Muscle of arm (tissue), 12 donors: ENCODE results near the gene CCDC148. TPM values are rescaled to one million over a fixed set of nuclear protein-coding genes. Genes with fewer than 3 reads are reported as not detected.
"Not testable (repeated sequence)": the region's sequence is repeated elsewhere in the genome, so short reads cannot be mapped to it uniquely, and the experiment has no call there.

Experiments used
- DNase-seq: peaks from one replicate; pipeline ENCODE4 v3.0.0-alpha.2; 2013
- polyA plus RNA-seq, 12 donors: library from polyadenylated mRNA; unstranded; fragments of 120-200 nt; gene quantifications; one replicate each; pipeline ENCODE4 v1.2.1, GENCODE V29; 2013; ENCODE audit not compliant: insufficient read length in 12 of 12

CCDC148 gene
- polyA plus RNA-seq, 12 donors, result 0.23 to 1.1 (median 0.51) TPM; not detected in 2

DNA sequence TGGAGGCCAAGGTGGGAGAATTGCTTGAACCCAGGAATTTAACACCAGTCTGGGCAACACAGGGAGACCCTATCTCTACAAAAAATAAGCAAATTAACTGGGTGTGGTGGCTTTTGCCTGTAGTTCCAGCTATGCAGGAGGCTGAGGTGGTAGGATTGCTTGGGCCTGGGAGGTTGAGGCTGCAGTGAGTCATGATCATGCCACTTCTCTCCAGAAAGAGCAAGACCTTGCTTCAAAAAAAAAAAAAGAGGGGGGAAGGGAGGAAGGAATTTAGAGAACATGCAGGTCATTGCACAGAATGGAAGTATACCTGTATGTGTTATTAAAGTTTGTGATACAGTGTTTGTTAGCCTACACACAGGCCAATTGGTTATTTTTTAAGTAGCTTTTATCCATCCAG is 26.0 kb upstream of the CCDC148 start:
- no peak for DNase-seq

DNA sequence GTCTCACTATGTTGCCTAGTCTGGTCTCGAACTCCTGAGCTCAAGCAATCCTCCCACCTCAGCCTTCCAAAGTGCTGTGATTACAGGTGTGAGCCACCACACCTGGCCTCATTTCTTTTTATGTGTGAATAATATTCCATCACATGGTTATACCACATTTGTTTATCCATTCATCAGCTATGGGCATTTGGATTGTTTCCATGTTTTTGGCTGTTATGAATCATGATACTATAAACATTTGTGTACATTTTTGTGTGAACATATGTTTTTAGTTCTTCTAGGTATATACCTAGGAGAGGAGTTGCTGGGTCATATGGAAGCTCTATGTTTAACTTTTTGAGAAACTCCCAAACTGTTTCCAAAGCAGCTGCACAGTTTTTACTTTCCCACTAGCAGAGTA is 24.6 kb upstream of the CCDC148 start:
- no peak for DNase-seq

DNA sequence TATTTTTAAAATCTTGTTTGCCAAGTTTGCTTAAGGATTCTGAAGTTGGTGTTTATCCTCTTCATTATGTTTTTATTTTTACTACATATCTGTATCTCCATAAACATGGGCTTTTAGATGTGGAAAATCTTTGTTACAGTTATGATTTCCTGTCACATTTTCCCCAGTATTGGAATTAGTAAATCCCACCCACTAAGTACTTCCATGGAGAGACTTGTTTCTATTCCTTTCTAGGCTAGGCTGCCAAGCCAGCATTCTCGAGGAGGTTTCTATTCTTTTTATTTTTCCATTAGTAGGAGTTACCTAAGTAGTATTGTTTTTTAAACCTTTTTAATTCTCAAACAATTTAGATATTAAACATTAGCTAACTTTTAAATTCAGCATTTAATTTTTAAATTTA is 22.3 kb upstream of the CCDC148 start:
- no peak for DNase-seq

DNA sequence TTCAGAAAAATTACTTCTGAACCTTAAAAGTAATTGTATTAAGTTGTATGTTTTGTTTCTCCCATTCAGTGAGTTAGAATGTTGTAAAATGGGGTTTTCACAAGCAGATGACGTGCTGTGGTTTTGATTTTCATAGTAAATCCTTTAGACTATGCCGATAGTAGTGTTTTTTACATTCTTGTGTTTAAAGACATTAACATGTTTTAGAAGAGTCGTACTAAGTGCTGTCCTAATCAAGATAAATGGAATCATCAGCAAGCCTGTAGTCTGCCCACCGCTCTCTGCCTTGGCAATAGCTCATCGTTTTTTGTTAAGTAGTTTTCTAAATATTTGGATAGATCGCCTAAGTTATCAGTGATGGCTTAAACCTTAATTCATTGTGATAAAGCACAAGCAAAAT is 21.7 kb upstream of the CCDC148 start:
- DNase-seq, result no peak

DNA sequence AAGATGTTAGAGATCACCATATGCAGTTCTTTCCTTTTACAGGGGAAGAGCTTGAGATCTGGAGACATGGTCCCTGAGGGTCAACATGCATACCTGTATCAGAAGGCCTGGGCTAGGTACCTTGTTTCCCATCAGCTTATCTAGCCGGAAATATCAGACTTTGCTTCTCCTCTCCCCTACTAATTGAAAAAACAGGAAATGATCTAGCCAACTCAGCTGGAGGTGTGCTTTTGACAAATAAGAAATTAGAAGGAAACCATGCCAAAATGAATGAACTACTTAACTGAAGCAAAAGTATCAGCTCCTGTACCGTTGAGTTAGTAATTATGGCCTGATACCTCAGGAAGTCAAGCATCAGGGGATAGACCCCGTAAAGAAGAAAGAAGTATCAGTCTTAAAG is 20.6 kb upstream of the CCDC148 start:
- no peak for DNase-seq

DNA sequence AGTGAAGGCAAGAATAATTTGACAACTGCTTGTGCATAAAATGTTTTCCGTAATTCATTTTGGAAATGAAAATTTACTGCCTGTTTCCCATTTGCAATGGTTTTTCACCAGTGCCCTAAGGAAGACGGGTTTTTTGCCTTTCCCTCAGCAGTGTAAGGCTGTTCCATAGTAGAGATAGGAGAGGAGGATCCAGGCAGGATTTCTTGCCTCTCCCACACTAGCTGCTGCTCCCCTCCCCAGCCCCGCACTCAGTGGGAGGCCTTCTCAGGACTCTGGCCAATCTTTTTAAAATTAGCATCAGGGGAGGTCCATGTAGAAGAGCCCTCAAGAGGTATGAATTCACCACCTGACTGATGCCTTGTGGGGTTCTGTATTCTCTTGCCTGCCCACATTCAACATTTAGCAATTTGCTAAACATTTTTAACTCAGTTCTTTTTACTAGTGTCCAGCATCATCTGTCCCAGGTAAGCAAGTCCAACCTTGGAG is 18.0 kb upstream of the CCDC148 start:
- DNase-seq, result not testable (repeated sequence)

DNA sequence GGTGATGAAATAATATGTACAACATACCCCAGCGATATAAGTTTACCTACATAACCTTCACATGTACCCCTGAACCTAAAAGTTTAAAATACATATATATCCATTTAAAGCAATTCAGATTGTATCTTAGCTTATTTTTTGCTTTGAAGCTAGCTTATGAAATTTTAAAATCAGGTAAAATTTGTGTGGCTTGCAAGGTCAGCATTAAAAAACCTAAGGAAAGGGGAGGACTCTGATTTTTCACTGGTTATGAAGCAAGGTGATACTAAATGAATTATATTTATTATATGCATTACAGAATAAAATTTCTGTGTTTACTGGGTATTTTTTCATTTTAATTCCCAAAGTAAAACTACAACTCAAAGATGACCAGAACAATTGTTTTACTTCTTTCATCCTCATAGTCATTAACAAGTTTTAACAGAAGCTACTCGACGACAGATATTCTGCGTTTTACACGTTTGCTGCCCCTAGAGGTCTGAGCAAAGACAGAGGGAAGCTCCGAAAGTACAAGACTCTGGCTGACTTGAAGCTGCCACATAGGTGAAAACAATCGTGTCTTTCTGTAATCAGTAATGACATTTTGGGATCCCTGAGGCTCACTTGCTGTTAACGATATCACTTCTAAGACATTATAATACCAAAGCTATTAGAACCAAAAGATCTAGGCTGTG is 17.3 kb upstream of the CCDC148 start:
- DNase-seq, result no peak

DNA sequence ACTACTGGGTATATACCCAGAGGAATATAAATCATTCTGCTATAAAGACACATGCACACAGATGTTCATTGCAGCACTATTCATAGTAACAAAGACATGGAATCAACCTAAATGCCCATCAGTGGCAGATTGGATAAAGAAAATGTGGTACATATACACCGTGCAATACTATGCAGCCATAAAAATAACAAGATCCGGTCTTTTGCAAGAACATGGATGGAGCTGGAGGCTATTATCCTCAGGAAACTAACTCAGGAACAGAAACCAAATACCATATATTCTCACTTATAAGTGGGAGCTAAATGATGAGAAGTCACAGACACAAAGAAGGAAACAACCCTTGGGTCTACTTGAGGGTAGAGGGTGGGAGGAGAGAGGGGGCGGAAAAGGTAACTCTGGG is 16.7 kb upstream of the CCDC148 start:
- not testable (repeated sequence) for DNase-seq

DNA sequence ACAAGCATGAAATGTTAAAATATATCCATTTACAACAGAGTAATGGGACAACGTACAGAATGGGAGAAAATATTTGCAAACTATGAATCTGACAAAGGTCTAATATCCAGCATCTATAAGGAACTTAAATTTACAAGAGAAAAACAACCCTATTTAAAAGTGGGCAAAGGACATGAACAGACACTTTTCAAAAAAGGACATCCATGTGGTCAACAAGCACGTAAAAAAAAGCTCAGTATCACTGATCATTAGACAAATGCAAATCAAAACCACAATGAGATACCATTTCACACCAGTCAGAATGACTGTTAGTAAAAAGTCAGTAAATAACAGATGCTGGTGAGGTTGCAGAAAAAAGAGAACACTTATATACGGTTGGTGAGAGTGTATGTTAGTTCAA is 16.3 kb upstream of the CCDC148 start:
- DNase-seq, result not testable (repeated sequence)

DNA sequence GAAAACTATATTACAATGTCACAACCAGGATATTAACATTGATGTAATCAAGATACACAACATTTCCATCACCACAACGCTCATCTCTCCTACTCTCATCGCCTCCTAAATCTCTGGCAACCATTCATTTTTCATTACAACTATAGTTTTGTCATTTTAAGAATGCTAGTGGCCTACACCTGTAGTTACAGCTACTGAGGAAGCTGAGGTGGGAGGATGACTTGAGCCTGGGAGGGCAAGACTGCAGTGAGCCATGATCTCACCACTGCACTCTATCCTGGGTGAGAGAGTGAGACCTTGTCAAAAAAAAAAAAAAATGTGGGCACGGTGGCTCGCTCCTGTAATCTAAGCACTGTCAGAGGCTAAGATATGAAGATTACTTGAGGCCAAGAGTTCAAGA is 10.7 kb upstream of the CCDC148 start:
- no peak for DNase-seq

DNA sequence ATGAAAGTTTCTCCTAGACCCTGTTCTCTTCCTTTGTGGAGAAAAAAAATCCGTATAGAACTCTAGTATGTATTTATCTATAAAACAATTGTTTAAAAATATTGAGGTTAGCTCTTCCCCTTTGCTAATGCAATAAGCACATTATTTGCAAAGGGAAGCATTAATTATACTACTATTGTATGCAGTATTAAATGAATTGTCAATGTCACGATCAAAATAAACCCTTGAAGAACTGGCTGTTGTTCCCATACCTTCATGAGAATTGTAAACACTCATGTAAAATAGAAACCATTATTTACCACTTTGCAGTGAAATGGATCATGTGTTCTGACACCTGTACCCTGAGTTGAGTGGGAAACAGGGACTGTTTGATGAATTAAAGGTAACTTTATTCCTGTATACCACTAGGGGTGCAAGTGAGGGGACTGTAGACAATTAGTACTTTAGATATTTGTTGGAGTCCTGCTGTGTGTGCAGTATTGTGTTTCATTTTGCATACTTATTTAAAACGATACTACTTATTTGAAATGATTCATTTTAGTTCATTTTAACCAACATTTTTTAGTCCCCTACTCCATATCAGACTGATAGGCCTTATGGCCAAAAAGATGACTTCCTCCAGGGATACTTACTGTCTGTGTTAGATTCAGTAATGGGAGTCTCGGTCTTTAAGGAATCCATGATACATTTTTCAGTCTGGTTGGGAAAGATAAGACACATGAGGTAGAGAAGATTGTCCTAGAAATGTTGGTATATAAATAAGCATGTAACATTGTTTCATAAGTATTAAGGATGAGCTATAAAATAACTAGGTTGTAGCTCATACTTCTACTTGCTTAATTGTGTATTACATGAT is 8.1 kb upstream of the CCDC148 start:
- DNase-seq, result no peak

DNA sequence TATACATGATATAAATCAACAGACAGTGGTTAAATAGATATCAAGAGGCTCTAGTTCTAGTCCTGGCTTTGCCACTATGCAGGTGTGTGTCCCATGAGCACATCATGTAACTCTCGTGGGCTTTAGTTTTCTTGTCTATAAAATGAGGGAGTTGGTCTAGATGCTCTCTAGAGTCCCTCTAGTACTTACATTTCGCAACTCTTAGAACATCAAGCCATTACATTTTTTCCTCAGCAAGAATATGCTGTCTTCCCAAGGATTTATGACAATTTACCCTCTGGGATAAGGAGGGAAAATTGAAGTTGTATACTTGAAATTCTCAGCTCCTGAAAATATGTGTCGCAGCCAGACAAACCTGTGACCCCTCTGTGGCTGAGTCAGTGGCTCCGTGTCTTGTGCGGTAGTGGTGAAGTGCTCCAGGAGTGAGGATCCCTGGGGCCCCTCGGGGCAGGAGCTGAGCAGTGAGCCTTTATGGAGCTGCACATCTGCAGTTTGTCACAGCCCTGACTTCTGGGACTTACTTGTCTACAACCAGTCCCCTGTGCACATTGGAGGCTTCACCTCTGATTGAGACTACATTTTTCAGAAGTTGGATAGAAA is 7.0 kb upstream of the CCDC148 start:
- no peak for DNase-seq

DNA sequence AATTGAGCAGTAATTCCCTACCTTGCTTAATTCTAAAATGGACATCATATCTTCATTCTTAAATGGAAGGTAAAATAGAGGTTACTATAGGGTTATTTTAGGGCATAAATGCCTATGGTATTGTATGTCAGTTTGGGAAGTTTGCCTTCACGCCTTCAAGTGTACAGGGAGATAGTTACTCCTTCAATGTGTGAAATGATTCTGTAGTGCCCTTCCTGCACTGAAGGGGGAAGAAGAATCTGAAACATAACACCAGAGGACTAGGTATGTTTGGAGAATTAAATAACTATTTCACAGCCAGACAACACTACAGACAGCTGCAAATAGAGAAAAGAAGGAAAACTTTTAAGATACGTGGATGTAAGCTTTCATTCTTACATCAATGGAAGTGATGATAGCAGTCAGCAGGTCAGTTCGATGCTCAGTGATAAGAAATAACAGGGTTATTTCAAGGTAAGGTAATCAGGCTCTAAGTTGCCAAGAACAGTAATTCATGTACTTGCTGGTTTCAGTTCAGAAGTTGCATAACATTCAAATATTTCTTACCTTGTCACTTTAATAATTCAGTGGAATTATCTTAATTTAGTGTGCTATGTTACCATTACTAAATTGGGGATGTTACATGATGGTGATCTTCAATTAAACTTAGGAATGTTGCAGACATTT is 4.2 kb upstream of the CCDC148 start:
- DNase-seq, result no peak

DNA sequence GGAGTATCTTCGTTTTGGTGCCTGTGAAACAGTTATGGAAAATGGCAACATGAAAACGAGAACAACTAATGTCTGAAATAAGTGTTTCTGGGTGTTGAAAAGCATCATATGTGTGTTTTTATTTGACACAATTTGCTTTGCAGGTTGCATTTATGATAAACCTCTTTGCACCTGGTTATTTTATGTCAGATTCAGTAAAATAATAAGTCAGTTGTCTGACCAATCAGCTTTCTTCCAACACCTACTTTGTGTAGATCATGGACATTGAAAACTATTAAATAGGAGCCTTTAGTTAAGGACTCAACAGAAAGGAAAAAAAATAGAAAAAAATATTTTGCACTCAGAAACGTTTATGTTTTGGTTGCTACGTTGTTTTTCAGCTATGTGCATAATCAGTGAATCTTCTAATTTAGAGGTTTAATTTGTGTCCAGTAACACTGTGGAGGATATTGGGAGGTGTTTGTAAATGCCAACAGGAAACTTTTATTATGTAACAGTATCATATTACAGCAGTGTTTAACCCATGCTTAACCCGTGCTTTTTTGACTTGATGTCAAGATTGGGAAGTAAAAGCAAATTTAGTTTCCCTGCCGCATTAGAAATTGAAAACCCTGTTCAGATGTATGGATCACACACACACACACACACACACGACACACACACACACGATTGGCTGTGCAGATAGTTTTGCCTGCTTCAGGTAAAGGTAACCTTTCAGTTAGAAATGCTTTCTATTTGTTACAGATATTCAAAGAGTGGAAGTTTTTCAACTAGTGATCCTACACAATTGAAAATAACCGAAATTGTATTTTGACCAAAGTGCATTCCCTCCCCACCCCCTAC is 2.8 kb upstream of the CCDC148 start:
- no peak for DNase-seq

DNA sequence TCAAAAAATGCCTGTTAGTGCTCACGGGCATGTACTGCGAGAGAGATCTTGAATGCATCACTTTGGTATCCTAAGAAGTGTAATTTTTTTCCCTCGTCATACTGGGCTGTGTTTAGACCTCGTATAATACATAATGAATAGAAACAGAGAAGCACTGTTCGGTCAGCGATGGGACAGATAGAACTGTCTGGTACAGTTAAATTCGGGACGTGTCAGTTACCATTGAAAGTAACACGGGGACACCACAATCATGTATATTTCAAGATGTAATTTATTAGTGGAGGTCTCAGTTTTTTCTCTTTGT is 2.0 kb upstream of the CCDC148 start:
- DNase-seq, result peak; percentile 5

DNA sequence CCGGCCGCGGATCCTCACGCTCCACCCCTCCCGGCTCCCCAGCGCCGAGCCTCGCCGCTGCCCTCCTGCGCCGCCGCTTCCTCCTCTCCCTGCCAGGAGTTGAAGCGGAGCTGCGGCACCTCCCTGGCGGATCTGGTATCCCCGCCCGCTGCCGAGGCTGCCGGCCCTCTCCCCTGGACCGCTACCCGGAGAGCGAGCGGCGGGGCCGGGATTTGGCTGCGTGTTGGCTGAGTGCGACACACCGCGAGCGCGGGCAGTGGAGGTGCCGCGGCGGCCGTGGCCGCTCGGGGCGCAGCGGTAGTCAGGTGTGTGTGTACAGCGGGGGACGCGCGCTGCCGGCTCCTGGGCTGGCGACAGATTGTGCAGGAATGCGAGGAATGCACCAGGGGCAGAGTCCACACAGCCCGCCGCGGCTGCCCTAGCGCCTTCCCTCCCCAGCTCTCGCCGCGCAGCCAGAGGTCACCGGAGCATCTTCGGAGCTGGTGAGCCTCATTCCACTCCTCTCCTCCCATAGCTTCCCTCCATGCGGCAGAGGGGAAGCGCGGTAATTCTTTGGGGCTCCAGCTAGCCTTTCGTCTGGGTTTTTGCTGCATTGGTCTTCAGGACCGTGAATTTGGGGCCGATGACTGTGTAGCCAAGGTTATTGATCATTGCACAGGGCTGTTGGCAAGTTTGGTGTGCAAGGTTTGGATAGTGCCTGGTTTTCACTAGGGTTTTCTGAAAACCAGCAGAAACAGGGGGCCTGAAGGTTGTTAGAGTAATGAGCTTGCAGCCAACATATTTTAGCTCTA is 1.5 kb upstream of the CCDC148 start:
- peak; percentile 61 for DNase-seq

DNA sequence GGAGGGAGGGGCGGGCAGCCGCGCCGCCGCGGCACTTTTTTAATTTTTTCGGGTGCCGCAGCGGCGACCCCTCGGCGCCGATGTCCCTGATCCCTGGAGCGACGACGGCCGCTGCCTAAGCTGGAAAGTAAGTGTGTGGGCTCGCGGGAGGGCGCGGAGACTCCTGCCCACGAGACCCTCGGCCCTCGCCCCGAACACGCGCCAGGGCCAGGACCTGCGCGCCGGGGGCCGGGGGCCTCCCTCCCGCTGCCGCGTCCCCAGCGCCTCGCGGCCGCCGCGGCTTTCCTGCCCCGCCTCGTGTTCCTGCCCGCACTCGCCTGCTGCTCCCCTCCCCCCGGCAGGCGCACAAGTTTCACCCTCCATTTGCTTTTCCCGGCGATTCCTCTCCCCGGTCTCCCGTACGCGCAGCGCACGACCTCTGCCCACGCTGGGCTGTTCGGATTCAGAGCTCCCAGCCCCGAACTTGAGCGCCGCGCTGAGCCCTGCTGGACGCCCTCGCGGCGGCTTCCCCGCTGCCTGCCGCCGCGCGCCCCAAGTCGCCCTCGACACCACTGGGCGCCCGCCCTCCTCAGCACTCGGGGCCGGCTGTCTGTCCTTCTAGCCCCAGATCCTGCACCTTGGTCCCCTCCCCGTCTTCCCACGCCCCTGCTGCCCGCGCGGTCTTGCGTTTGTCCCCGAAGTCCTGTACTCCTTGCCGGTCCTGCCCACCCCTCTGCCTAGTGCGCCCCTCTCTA is 706 bp upstream of the CCDC148 start:
- peak; percentile 59 for DNase-seq

DNA sequence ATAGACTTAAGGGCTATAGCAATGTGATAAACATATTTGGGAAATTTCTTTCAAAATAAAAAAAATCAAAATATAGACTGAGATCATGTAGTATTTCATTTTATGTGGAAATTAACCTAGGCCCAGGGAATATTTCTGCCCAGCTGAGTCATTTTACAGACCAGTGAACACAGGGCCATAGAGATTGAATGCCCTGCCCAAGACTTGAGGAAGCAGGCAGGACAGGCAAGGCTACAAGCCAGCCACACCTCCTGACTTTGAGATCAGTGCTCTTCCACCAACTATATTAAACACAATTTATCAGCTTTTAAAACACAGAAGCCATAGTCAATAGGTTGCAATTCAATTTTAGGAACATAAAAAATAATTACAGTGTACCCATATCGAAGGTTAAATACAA is 12.9 kb downstream of the CCDC148 start:
- DNase-seq, result no peak

DNA sequence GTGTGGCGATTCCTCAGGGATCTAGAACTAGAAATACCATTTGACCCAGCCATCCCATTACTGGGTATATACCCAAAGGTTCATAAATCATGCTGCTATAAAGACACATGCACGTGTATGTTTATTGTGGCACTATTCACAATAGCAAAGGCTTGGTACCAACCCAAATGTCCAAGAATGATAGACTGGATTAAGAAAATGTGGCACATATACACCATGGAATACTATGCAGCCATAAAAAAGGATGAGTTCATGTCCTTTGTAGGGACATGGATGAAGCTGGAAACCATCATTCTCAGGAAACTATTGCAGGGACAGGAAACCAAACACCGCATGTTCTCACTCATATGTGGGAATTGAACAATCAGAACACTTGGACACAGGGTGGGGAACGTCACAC is 17.5 kb downstream of the CCDC148 start:
- DNase-seq, result not testable (repeated sequence)

DNA sequence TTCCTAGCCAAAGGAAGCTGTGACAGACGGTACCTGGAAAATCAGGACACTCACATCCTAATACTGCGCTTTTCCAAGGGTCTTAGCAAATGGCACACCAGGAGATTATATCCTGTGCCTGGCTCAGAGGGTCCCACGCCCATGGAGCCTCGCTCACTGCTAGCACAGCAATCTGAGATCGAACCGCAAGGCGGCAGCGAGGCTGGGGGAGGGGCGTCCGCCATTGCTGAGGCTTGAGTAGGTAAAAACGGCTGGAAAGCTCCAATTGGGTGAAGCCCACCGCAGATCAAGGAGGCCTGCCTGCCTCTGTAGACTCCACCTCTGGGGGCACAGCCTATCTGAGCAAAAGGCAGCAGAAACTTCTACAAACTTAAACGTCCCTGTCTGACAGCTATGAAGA is 22.8 kb downstream of the CCDC148 start:
- DNase-seq, result not testable (repeated sequence)
